ENCODE measurements around the gene HMHB1.
"Not testable (repeated sequence)": the region's sequence is repeated elsewhere in the genome, so short reads cannot be mapped to it uniquely, and the experiment has no call there.

DNA sequence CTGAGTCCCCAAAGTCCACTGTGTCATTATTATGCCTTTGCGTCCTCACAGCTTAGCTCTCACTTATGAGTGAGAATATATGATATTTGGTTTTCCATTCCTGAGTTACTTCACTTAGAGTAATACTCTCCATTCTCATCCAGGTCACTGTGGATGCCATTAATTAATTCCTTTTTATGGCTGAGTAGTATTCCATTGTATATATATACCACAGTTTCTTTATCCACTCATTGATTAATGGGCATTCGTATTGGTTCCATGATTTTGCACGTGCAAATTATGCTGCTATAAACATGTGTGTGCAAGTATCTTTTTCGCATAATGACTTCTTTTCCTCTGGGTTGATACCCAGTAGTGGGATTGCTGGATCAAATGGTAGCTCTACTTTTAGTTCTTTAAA is 4.4 kb downstream of the HMHB1 start:
- TF ChIP-seq, protein P1, sequence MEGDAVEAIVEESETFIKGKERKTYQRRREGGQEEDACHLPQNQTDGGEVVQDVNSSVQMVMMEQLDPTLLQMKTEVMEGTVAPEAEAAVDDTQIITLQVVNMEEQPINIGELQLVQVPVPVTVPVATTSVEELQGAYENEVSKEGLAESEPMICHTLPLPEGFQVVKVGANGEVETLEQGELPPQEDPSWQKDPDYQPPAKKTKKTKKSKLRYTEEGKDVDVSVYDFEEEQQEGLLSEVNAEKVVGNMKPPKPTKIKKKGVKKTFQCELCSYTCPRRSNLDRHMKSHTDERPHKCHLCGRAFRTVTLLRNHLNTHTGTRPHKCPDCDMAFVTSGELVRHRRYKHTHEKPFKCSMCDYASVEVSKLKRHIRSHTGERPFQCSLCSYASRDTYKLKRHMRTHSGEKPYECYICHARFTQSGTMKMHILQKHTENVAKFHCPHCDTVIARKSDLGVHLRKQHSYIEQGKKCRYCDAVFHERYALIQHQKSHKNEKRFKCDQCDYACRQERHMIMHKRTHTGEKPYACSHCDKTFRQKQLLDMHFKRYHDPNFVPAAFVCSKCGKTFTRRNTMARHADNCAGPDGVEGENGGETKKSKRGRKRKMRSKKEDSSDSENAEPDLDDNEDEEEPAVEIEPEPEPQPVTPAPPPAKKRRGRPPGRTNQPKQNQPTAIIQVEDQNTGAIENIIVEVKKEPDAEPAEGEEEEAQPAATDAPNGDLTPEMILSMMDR (IDR thresholded peaks at IDR 0.05; ENCODE audit: low read depth, low read length): not testable (repeated sequence)
- not testable (repeated sequence) for TF ChIP-seq EZH2phosphoT487 (IDR thresholded peaks at IDR 0.05; ENCODE audit: low read depth)
